MCF 10A (cell line): ENCODE data around the gene PINLYP. TPM values are rescaled to one million over a fixed set of nuclear protein-coding genes. Genes with fewer than 3 reads are reported as not detected.

Experiments used
- BruUV-seq: library from RNA; stranded (reverse); fragments of 400-500 nt; replicated peaks from 2 replicates; lab custom pipeline; 2021; lab: Mats Ljungman, UMichigan
- CTCF ChIA-PET: fragments of 300-600 bp; sonication (Branson Sonifier 250); formaldehyde crosslinking; extraction: SDS; loops from one replicate; lab custom pipeline; 2021; ENCODE audit warnings: antibody characterized with exemption, inconsistent platforms; lab: Yijun Ruan, JAX
- POLR2A ChIA-PET: fragments of 300-600, 350-650 bp; sonication (Branson Sonifier 250); formaldehyde crosslinking; extraction: SDS; loops from one replicate; lab custom pipeline; 2020; ENCODE audit warnings: antibody characterized with exemption, inconsistent platforms; lab: Yijun Ruan, JAX
- DNase-seq: peaks from one replicate; pipeline ENCODE4 v3.0.0-alpha.2; 2018; ENCODE audit not compliant: unreplicated experiment
- H3K27ac Mint-ChIP-seq: one replicate; pipeline ENCODE4 v1.8.0; 2022; ENCODE audit warnings: mild to moderate bottlenecking, low read depth, mixed read lengths; ENCODE audit not compliant: unreplicated experiment
- H3K27me3 Mint-ChIP-seq: one replicate; pipeline ENCODE4 v1.8.0; 2022; ENCODE audit warnings: mixed read lengths; ENCODE audit not compliant: insufficient read depth, unreplicated experiment
- H3K36me3 Mint-ChIP-seq: one replicate; pipeline ENCODE4 v1.8.0; 2022; ENCODE audit warnings: mild to moderate bottlenecking, moderate library complexity, mixed read lengths; ENCODE audit not compliant: insufficient read depth, unreplicated experiment
- H3K4me1 Mint-ChIP-seq: one replicate; pipeline ENCODE4 v1.8.0; 2022; ENCODE audit warnings: mixed read lengths; ENCODE audit not compliant: insufficient read depth, unreplicated experiment
- H3K4me3 Mint-ChIP-seq: one replicate; pipeline ENCODE4 v1.8.0; 2022; ENCODE audit warnings: mild to moderate bottlenecking, moderate library complexity, mixed read lengths; ENCODE audit not compliant: unreplicated experiment
- H3K9me3 Mint-ChIP-seq: one replicate; pipeline ENCODE4 v1.8.0; 2022; ENCODE audit warnings: mixed read lengths; ENCODE audit not compliant: unreplicated experiment
- CTCF ChIP-seq: fragments of 200-600 bp; IDR thresholded peaks from one replicate; pipeline ENCODE4 v1.8.0; 2022; ENCODE audit warnings: antibody characterized with exemption, mild to moderate bottlenecking; ENCODE audit not compliant: unreplicated experiment
- intact Hi-C: fragments of 100-400 bp; cut with micrococcal nuclease; formaldehyde crosslinking; loops from 2 replicates; pipeline ENCODE4 v1.14.1; 2022
- total RNA-seq: library from RNA; stranded (reverse); gene quantifications from 2 replicates; pipeline ENCODE4 v1.2.3, GENCODE V29; 2022

The PINLYP gene
- total RNA-seq, 1 experiment from 2014 or later, result not detected

- no TSS peak for BruUV-seq
- Mint-ChIP-seq H3K4me1 (peaks cover 4% of the 10 kb centered on the region), H3K4me3 (no peak overlapping the region), H3K27me3 (no peaks in the 10 kb centered on the region), H3K27ac (no peak overlapping the region), H3K36me3 (peaks cover 4% of the 10 kb centered on the region), H3K9me3 (no peaks in the 10 kb centered on the region)
- POLR2A ChIA-PET, result no interaction called here
- DNase-seq, result no peak
- CTCF ChIA-PET, result no interaction called here
- no peak for TF ChIP-seq CTCF
- intact Hi-C loops, result no loop called here
Observed at GRCh38 chr19:43628646-43629326, 53.2 kb downstream of the PINLYP start.

GRCh38 chr19:43631491-43631890 is 55.9 kb downstream of the PINLYP start:
- Mint-ChIP-seq H3K27me3 (no peaks in the 10 kb centered on the region), H3K9me3 (no peaks in the 10 kb centered on the region), H3K27ac (no peak overlapping the region), H3K36me3 (no peaks in the 10 kb centered on the region), H3K4me1 (peaks cover 5% of the 10 kb centered on the region), H3K4me3 (no peak overlapping the region)
- intact Hi-C loops, result no loop called here
- ChIA-PET CTCF (no interaction called here), POLR2A (interaction anchor here (0.6 to 0.7 kb wide), 2 partner anchors 13 to 178 kb away, joined by 3 read pairs; no protein-coding TSS in a partner anchor)
- no peak for DNase-seq
- no TSS peak for BruUV-seq
- no peak for TF ChIP-seq CTCF

Other genes starting within 250 kb of the PINLYP start
- gene CD177, start 222.1 kb upstream of the PINLYP start, total RNA-seq, result 0.26 and 0.96 TPM in 2 replicates
- gene TEX101, start 160.9 kb upstream of the PINLYP start, total RNA-seq, result not detected in 2 replicates
- gene LYPD3, start 110.2 kb upstream of the PINLYP start, total RNA-seq, result 2.5 and 3.1 TPM in 2 replicates
- 9.9 and 11.8 TPM in 2 replicates for gene PHLDB3, start 71.1 kb upstream of the PINLYP start, total RNA-seq
- gene ETHE1, start 48.6 kb upstream of the PINLYP start, total RNA-seq, result 78.0 and 94.4 TPM in 2 replicates
- 0.81 and 1.1 TPM in 2 replicates for gene ZNF575, start 42.6 kb upstream of the PINLYP start, total RNA-seq
- 18.0 and 20.6 TPM in 2 replicates for gene XRCC1, start 274 bp upstream of the PINLYP start, total RNA-seq
- 21.0 and 26.5 TPM in 2 replicates for gene IRGQ, start 20.3 kb downstream of the PINLYP start, total RNA-seq
- 13.2 and 18.4 TPM in 2 replicates for gene ZNF576, start 20.8 kb downstream of the PINLYP start, total RNA-seq
- gene SRRM5, start 36.3 kb downstream of the PINLYP start, total RNA-seq, result 0.28 and 0.88 TPM in 2 replicates
- 18.6 and 23.3 TPM in 2 replicates for gene ZNF428, start 43.8 kb downstream of the PINLYP start, total RNA-seq
- gene CADM4, start 64.0 kb downstream of the PINLYP start, total RNA-seq, result 3.2 and 3.8 TPM in 2 replicates
- gene PLAUR, start 94.4 kb downstream of the PINLYP start, total RNA-seq, result 14.0 and 32.2 TPM in 2 replicates
- not detected in 2 replicates for gene IRGC, start 140.3 kb downstream of the PINLYP start, total RNA-seq
- gene SMG9, start 179.2 kb downstream of the PINLYP start, total RNA-seq, result 76.0 and 76.4 TPM in 2 replicates
- gene KCNN4, start 205.2 kb downstream of the PINLYP start, total RNA-seq, result 34.2 and 45.9 TPM in 2 replicates
- 0.21 and 0.47 TPM in 2 replicates for gene LYPD5, start 226.6 kb downstream of the PINLYP start, total RNA-seq